ENCODE data around the gene FAM114A2. TPM values are rescaled to one million over a fixed set of nuclear protein-coding genes. Genes with fewer than 3 reads are reported as not detected.

The FAM114A2 gene
- total RNA-seq, 6 donors from 2014 or later = 10.5 to 45.3 (median 17.1) TPM

DNA sequence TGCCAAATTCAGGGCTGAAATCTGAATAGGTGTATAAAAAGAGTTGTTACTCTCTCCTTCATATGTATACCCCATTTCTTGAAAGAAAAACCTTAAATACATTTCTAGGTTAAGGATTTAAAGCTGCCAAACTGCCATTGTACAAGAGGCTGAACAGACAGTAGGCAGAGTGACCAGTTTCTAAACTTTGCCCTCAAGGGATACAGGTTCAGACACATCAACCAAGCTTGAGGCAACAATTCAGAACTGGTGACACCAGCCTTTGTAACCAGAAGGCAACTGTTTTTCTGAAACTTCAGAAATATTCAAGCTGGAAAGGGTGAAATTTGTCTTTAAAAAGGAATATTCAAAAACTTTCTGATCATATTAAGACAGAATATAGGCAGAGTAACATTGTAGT is 47.5 kb downstream of the FAM114A2 start:
- Histone ChIP-seq H3K4me3 (no peak overlapping the region), H3K4me1 (no peaks in the 10 kb centered on the region), H3K27ac (no peak overlapping the region), H3K9me3 (no peaks in the 10 kb centered on the region), H3K36me3 (peaks cover 0 to 31% (median 8%) of the 10 kb centered on the region in 4 donors), H3K27me3 (no peaks in the 10 kb centered on the region)
- DNase-seq (no peak), ATAC-seq (ENCODE audit: low FRiP score in 2 of 2) (no peak)
- no peak for TF ChIP-seq POLR2A (IDR thresholded peaks at IDR 0.05)
- TF ChIP-seq, protein P1, sequence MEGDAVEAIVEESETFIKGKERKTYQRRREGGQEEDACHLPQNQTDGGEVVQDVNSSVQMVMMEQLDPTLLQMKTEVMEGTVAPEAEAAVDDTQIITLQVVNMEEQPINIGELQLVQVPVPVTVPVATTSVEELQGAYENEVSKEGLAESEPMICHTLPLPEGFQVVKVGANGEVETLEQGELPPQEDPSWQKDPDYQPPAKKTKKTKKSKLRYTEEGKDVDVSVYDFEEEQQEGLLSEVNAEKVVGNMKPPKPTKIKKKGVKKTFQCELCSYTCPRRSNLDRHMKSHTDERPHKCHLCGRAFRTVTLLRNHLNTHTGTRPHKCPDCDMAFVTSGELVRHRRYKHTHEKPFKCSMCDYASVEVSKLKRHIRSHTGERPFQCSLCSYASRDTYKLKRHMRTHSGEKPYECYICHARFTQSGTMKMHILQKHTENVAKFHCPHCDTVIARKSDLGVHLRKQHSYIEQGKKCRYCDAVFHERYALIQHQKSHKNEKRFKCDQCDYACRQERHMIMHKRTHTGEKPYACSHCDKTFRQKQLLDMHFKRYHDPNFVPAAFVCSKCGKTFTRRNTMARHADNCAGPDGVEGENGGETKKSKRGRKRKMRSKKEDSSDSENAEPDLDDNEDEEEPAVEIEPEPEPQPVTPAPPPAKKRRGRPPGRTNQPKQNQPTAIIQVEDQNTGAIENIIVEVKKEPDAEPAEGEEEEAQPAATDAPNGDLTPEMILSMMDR (IDR thresholded peaks at IDR 0.05) = no peak
- TF ChIP-seq POLR2AphosphoS5 (IDR thresholded peaks at IDR 0.05) = no peak
- TF ChIP-seq EP300 (IDR thresholded peaks at IDR 0.05) = no peak

DNA sequence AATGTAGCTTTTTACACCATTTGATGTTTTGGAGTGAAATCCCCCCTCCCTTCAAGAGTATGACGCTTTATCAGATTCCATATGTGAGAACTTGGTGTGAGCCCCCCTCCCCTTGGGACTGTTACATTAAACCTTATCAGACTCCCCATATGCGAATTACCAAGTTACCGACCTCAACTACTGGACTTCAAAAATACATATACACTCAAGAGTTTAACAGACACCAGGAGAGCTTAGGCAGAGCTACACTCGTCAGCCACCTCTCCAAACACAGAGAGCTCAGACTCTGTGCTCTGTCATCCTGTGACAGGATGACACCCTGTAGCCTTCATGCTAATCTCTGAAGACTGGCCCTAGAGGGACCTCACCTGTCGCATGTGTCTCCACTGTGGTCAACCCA is 50.2 kb downstream of the FAM114A2 start:
- Histone ChIP-seq H3K4me1 (no peaks in the 10 kb centered on the region), H3K4me3 (no peak overlapping the region), H3K27me3 (no peaks in the 10 kb centered on the region), H3K36me3 (peaks cover 0 to 17% (median 5%) of the 10 kb centered on the region in 4 donors), H3K9me3 (no peaks in the 10 kb centered on the region), H3K27ac (no peak overlapping the region)
- 95 to 96% methylated on average over 5 of the region's 5 CpGs for WGBS, 2 donors
- DNase-seq (no peak), ATAC-seq (ENCODE audit: low FRiP score in 2 of 2) (no peak)
- TF ChIP-seq POLR2A (IDR thresholded peaks at IDR 0.05) = no peak
- no peak for TF ChIP-seq POLR2AphosphoS5 (IDR thresholded peaks at IDR 0.05)
- TF ChIP-seq, protein P1 (IDR thresholded peaks at IDR 0.05) = no peak
- no peak for TF ChIP-seq EP300 (IDR thresholded peaks at IDR 0.05)

DNA sequence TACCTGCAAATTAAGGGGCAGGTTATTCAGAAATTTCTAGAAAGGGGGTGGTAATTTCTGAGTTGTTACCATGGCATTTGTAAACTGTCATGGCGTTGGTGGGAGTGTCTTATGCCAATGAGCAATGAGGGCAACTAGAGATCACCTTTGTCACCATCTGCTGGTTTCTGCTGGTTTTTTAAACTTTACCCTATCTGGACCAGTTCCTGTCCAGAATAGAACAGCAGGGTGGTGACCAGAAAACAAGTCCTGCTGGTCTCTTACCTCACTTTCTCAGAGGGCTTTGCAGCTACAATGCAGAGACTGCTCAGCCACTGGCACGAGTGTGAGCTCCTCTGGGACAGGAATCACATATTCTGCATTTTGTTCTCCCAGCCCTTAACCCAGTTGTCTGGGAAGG is 51.4 kb downstream of the FAM114A2 start:
- DNase-seq = no peak

DNA sequence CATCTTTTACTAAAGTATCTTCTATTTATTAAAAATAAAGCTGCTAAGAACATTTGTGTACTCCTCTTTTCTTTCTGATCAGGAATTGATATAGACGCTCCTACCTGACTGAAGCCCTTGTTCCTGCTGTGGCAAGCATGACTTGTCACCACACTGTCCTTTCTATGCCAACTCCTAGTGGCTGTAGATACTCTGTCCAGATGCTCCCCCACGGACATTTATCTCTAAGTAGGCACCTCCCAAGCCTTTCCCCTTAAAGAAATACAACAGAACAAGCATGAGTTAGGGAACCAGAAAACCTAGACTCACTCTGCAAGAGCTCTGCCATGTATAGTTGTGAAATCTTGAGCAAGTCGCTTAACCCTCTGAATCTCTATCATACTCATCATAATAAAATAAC is 53.2 kb downstream of the FAM114A2 start:
- H3K4me1 ChIP-seq = no peaks in the 10 kb centered on the region
- no peaks in the 10 kb centered on the region for H3K9me3 ChIP-seq
- DNase-seq = no peak
- no peaks in the 10 kb centered on the region for H3K27me3 ChIP-seq
- H3K4me3 ChIP-seq = no peak overlapping the region
- ATAC-seq (ENCODE audit: low FRiP score in 2 of 2) = no peak
- H3K27ac ChIP-seq = no peak overlapping the region
- TF ChIP-seq, protein P1 (IDR thresholded peaks at IDR 0.05) = no peak
- TF ChIP-seq POLR2AphosphoS5 (IDR thresholded peaks at IDR 0.05) (no peak), EP300 (IDR thresholded peaks at IDR 0.05) (no peak), POLR2A (IDR thresholded peaks at IDR 0.05) (no peak)
- no peaks in the 10 kb centered on the region for H3K36me3 ChIP-seq
- 64 to 75% methylated on average over 3 of the region's 3 CpGs for WGBS, 2 donors

More for the DNA sequence above, 51.4 kb downstream of the FAM114A2 start:
- H3K36me3 ChIP-seq = peaks cover 0 to 5% (median 2%) of the 10 kb centered on the region in 4 donors
- H3K4me1 ChIP-seq = no peaks in the 10 kb centered on the region
- TF ChIP-seq EP300 (IDR thresholded peaks at IDR 0.05) (no peak), POLR2A (IDR thresholded peaks at IDR 0.05) (no peak), POLR2AphosphoS5 (IDR thresholded peaks at IDR 0.05) (no peak)
- H3K27ac ChIP-seq = no peak overlapping the region
- H3K4me3 ChIP-seq = no peak overlapping the region
- 95 to 97% methylated on average over 2 of the region's 2 CpGs for WGBS, 2 donors
- no peaks in the 10 kb centered on the region for H3K9me3 ChIP-seq
- H3K27me3 ChIP-seq = no peaks in the 10 kb centered on the region
- ATAC-seq (ENCODE audit: low FRiP score in 2 of 2) = no peak

DNA sequence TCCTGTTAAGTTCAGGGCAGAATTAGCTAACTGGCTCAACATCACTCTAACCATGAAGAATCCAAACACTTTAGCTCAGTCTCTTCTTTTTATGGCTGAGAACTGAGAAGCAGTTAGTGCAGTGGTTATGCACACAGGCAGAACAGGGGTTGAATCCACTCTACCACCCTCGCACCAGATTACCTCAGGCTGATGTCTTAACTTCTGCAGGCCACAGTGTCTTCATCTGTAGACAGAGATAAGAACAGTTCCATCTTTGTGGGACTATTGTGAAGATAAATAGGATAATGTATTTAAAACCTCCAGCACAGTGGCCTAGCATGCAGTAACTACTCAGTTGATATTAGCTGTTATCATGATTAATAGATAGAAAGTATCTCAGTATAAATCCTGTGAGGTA is 54.8 kb downstream of the FAM114A2 start:
- WGBS, 2 donors = 88 to 100% methylated on average over 1 of the region's 1 CpG
- no peak for TF ChIP-seq POLR2AphosphoS5 (IDR thresholded peaks at IDR 0.05)
- TF ChIP-seq, protein P1 (IDR thresholded peaks at IDR 0.05) = no peak
- TF ChIP-seq POLR2A (IDR thresholded peaks at IDR 0.05) = no peak
- TF ChIP-seq EP300 (IDR thresholded peaks at IDR 0.05) = no peak
- no peak overlapping the region for H3K4me3 ChIP-seq

More for the DNA sequence above, 54.8 kb downstream of the FAM114A2 start:
- Histone ChIP-seq H3K4me1 (no peaks in the 10 kb centered on the region), H3K36me3 (no peaks in the 10 kb centered on the region), H3K27ac (no peak overlapping the region), H3K9me3 (no peaks in the 10 kb centered on the region), H3K27me3 (no peaks in the 10 kb centered on the region)
- DNase-seq (no peak), ATAC-seq (ENCODE audit: low FRiP score in 2 of 2) (no peak)

Data from upper lobe of left lung (tissue), 6 donors.